Loucy (cell line): ENCODE data around the gene LRRC63.

Experiments
- CTCF ChIP-seq: fragments of 200-600 bp; sonication (generic); conservative IDR thresholded peaks from 2 replicates; pipeline ENCODE4 v1.5.1; 2014; ENCODE audit warnings: mild to moderate bottlenecking, antibody characterized with exemption, low read length
- EZH2phosphoT487 ChIP-seq: fragments of 200-600 bp; IDR thresholded peaks from 2 replicates; pipeline ENCODE4 v1.6.1; 2018; ENCODE audit warnings: antibody characterized with exemption, mild to moderate bottlenecking, moderate library complexity, borderline replicate concordance

GRCh38 chr13:46173656-46174055 is 38.1 kb upstream of the LRRC63 start:
- TF ChIP-seq CTCF (no peak), EZH2phosphoT487 (no peak)
